ENCODE results near the gene KDM4C. TPM values are rescaled to one million over a fixed set of nuclear protein-coding genes. Genes with fewer than 3 reads are reported as not detected.
A peak's percentile ranks its signal among the peaks of the same experiment; 100 is the strongest.

KDM4C gene
- polyA plus RNA-seq, 1 donor (not counting 4 experiments of a cell fraction or from before 2014, with no cell fraction given): 17.2 TPM

GRCh38 chr9:6896562-6896961 is 138.8 kb downstream of the KDM4C start:
- Histone ChIP-seq H3K9me3 (ENCODE audit: control insufficient read depth, low read depth, low read length) (no peaks in the 10 kb centered on the region), H4K20me1 (ENCODE audit: control insufficient read depth, extremely low read depth, insufficient read depth, low read length) (no peaks in the 10 kb centered on the region), H3K9me1 (ENCODE audit: control insufficient read depth, extremely low read depth, insufficient read depth, low read length) (no peaks in the 10 kb centered on the region), H2AFZ (ENCODE audit: control insufficient read depth, low read length) (no peak overlapping the region), H3K27ac (ENCODE audit: control insufficient read depth, insufficient read depth, low read length) (no peak overlapping the region), H3K4me1 (ENCODE audit: control insufficient read depth, extremely low read depth, insufficient read depth, low read length) (peaks cover 3% of the 10 kb centered on the region), H3K27me3 (ENCODE audit: control insufficient read depth, extremely low read depth, insufficient read depth, low read length) (no peaks in the 10 kb centered on the region), H3K9ac (ENCODE audit: control insufficient read depth, extremely low read depth, insufficient read depth, low read length) (no peak overlapping the region), H3K4me2 (ENCODE audit: control insufficient read depth, extremely low read depth, insufficient read depth, low read depth, low read length) (no peak overlapping the region), H3K79me2 (ENCODE audit: control insufficient read depth, insufficient read depth, low read length) (no peaks in the 10 kb centered on the region), H3K36me3 (ENCODE audit: control insufficient read depth in 2 of 2, extremely low read depth in 1 of 2, insufficient read depth in 2 of 2, low read length in 2 of 2) (no peaks in the 10 kb centered on the region), H3K4me3 (ENCODE audit: control insufficient read depth in 2 of 3, extremely low read depth in 1 of 3, insufficient read depth in 2 of 3, low read depth in 1 of 3, low read length in 3 of 3) (no peak overlapping the region)
- peak; percentile 80 for FAIRE-seq
- dilution Hi-C loops (cut with MboI; ENCODE audit: extremely low pct_ligation_motif_present, low sequenced_read_pairs): no loop called here
- DNase-seq (ENCODE audit: low read depth, low spot score): no peak
- TF ChIP-seq, protein P1, sequence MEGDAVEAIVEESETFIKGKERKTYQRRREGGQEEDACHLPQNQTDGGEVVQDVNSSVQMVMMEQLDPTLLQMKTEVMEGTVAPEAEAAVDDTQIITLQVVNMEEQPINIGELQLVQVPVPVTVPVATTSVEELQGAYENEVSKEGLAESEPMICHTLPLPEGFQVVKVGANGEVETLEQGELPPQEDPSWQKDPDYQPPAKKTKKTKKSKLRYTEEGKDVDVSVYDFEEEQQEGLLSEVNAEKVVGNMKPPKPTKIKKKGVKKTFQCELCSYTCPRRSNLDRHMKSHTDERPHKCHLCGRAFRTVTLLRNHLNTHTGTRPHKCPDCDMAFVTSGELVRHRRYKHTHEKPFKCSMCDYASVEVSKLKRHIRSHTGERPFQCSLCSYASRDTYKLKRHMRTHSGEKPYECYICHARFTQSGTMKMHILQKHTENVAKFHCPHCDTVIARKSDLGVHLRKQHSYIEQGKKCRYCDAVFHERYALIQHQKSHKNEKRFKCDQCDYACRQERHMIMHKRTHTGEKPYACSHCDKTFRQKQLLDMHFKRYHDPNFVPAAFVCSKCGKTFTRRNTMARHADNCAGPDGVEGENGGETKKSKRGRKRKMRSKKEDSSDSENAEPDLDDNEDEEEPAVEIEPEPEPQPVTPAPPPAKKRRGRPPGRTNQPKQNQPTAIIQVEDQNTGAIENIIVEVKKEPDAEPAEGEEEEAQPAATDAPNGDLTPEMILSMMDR (optimal IDR thresholded peaks at IDR 0.05 in 1 of 3, IDR thresholded peaks at IDR 0.05 in 1 of 3, conservative IDR thresholded peaks at IDR 0.05 in 1 of 3; ENCODE audit: extremely low read depth in 1 of 3, insufficient read depth in 2 of 3, low read length in 3 of 3): no peak
- TF ChIP-seq EZH2 (IDR thresholded peaks at IDR 0.05; ENCODE audit: low read length): no peak

GRCh38 chr9:6897207-6897822 is 139.5 kb downstream of the KDM4C start:
- Histone ChIP-seq H3K9ac (ENCODE audit: control insufficient read depth, extremely low read depth, insufficient read depth, low read length) (no peak overlapping the region), H4K20me1 (ENCODE audit: control insufficient read depth, extremely low read depth, insufficient read depth, low read length) (no peaks in the 10 kb centered on the region), H3K4me2 (ENCODE audit: control insufficient read depth, extremely low read depth, insufficient read depth, low read depth, low read length) (no peak overlapping the region), H3K79me2 (ENCODE audit: control insufficient read depth, insufficient read depth, low read length) (no peaks in the 10 kb centered on the region), H2AFZ (ENCODE audit: control insufficient read depth, low read length) (no peak overlapping the region), H3K4me1 (ENCODE audit: control insufficient read depth, extremely low read depth, insufficient read depth, low read length) (peaks cover 5% of the 10 kb centered on the region), H3K4me3 (ENCODE audit: control insufficient read depth in 2 of 3, extremely low read depth in 1 of 3, insufficient read depth in 2 of 3, low read depth in 1 of 3, low read length in 3 of 3) (no peak overlapping the region), H3K27me3 (ENCODE audit: control insufficient read depth, extremely low read depth, insufficient read depth, low read length) (no peaks in the 10 kb centered on the region), H3K36me3 (ENCODE audit: control insufficient read depth in 2 of 2, extremely low read depth in 1 of 2, insufficient read depth in 2 of 2, low read length in 2 of 2) (no peaks in the 10 kb centered on the region), H3K9me3 (ENCODE audit: control insufficient read depth, low read depth, low read length) (no peaks in the 10 kb centered on the region), H3K9me1 (ENCODE audit: control insufficient read depth, extremely low read depth, insufficient read depth, low read length) (no peaks in the 10 kb centered on the region), H3K27ac (ENCODE audit: control insufficient read depth, insufficient read depth, low read length) (no peak overlapping the region)
- FAIRE-seq (no peak), DNase-seq (ENCODE audit: low read depth, low spot score) (no peak)
- dilution Hi-C loops (cut with MboI; ENCODE audit: extremely low pct_ligation_motif_present, low sequenced_read_pairs): no loop called here
- no peak for TF ChIP-seq EZH2 (IDR thresholded peaks at IDR 0.05; ENCODE audit: low read length)
- TF ChIP-seq, protein P1 (optimal IDR thresholded peaks at IDR 0.05 in 1 of 3, IDR thresholded peaks at IDR 0.05 in 1 of 3, conservative IDR thresholded peaks at IDR 0.05 in 1 of 3; ENCODE audit: extremely low read depth in 1 of 3, insufficient read depth in 2 of 3, low read length in 3 of 3): no peak
